ENCODE measurements around the gene ARHGAP15. TPM values are rescaled to one million over a fixed set of nuclear protein-coding genes. Genes with fewer than 3 reads are reported as not detected.

The ARHGAP15 gene
- polyA plus RNA-seq, 1 experiment: not detected

- ChIA-PET CTCF (no interaction called here), POLR2A (no interaction called here)
- TF ChIP-seq CTCF (IDR thresholded peaks at IDR 0.05; ENCODE audit: insufficient read depth, low read depth, low read length): no peak
- Histone ChIP-seq H3K27me3 (ENCODE audit: control insufficient read depth, insufficient read depth, low read length) (no peaks in the 10 kb centered on the region), H3K4me3 (ENCODE audit: low read depth, low read length) (no peak overlapping the region), H3K36me3 (ENCODE audit: control insufficient read depth, insufficient read depth, low read length) (no peaks in the 10 kb centered on the region)
- no peak for DNase-seq (ENCODE audit: low read depth)
Observed at GRCh38 chr2:143482771-143483170, 353.6 kb downstream of the ARHGAP15 start.

GRCh38 chr2:143486976-143487375 is 357.8 kb downstream of the ARHGAP15 start:
- DNase-seq (ENCODE audit: low read depth): no peak
- no peak for TF ChIP-seq CTCF (IDR thresholded peaks at IDR 0.05; ENCODE audit: insufficient read depth, low read depth, low read length)
- Histone ChIP-seq H3K36me3 (ENCODE audit: control insufficient read depth, insufficient read depth, low read length) (no peaks in the 10 kb centered on the region), H3K27me3 (ENCODE audit: control insufficient read depth, insufficient read depth, low read length) (no peaks in the 10 kb centered on the region), H3K4me3 (ENCODE audit: low read depth, low read length) (no peak overlapping the region)
- CTCF ChIA-PET: no interaction called here
- POLR2A ChIA-PET: no interaction called here

- H3K27me3 ChIP-seq (ENCODE audit: control insufficient read depth, insufficient read depth, low read length): no peaks in the 10 kb centered on the region
- no peak for TF ChIP-seq CTCF (IDR thresholded peaks at IDR 0.05; ENCODE audit: insufficient read depth, low read depth, low read length)
- H3K4me3 ChIP-seq (ENCODE audit: low read depth, low read length): no peak overlapping the region
- peak; percentile 43 for DNase-seq (ENCODE audit: low read depth)
- POLR2A ChIA-PET: no interaction called here
- no peaks in the 10 kb centered on the region for H3K36me3 ChIP-seq (ENCODE audit: control insufficient read depth, insufficient read depth, low read length)
- CTCF ChIA-PET: interaction anchor here (0.9 kb wide), 1 partner anchor 9 kb away, joined by 3 read pairs; no protein-coding TSS in a partner anchor
Observed at GRCh38 chr2:143489145-143489544, 359.9 kb downstream of the ARHGAP15 start.

- no peak for TF ChIP-seq CTCF (IDR thresholded peaks at IDR 0.05; ENCODE audit: insufficient read depth, low read depth, low read length)
- Histone ChIP-seq H3K36me3 (ENCODE audit: control insufficient read depth, insufficient read depth, low read length) (no peaks in the 10 kb centered on the region), H3K4me3 (ENCODE audit: low read depth, low read length) (no peak overlapping the region), H3K27me3 (ENCODE audit: control insufficient read depth, insufficient read depth, low read length) (no peaks in the 10 kb centered on the region)
- DNase-seq (ENCODE audit: low read depth): no peak
- POLR2A ChIA-PET: no interaction called here
- CTCF ChIA-PET: interaction anchor here (0.8 kb wide), 1 partner anchor 15 kb away, joined by 3 read pairs; no protein-coding TSS in a partner anchor
Observed at GRCh38 chr2:143491131-143491530, 361.9 kb downstream of the ARHGAP15 start.

- H3K27me3 ChIP-seq (ENCODE audit: control insufficient read depth, insufficient read depth, low read length): no peaks in the 10 kb centered on the region
- POLR2A ChIA-PET: no interaction called here
- DNase-seq (ENCODE audit: low read depth): no peak
- CTCF ChIA-PET: interaction anchor here (1.7 kb wide), 1 partner anchor 12 kb away, joined by 3 read pairs; no protein-coding TSS in a partner anchor
- H3K4me3 ChIP-seq (ENCODE audit: low read depth, low read length): no peak overlapping the region
- TF ChIP-seq CTCF (IDR thresholded peaks at IDR 0.05; ENCODE audit: insufficient read depth, low read depth, low read length): no peak
- no peaks in the 10 kb centered on the region for H3K36me3 ChIP-seq (ENCODE audit: control insufficient read depth, insufficient read depth, low read length)
Observed at GRCh38 chr2:143493339-143493738, 364.1 kb downstream of the ARHGAP15 start.
